IPS-18a (cell line): ENCODE results near the gene TNC.

Experiments used
- H3K27ac ChIP-seq: one replicate; pipeline ENCODE4 v1.5.1; 2013; ENCODE audit warnings: low read length
- H3K27me3 ChIP-seq: one replicate; pipeline ENCODE4 v1.6.1; 2013; ENCODE audit warnings: mild to moderate bottlenecking, low read length; ENCODE audit not compliant: control insufficient read depth, insufficient read depth
- H3K36me3 ChIP-seq: one replicate; pipeline ENCODE4 v1.6.1; 2013; ENCODE audit warnings: low read depth, low read length; ENCODE audit not compliant: control insufficient read depth
- H3K4me1 ChIP-seq: one replicate; pipeline ENCODE4 v1.6.1; 2013; ENCODE audit warnings: low read depth, low read length; ENCODE audit not compliant: control insufficient read depth
- H3K4me3 ChIP-seq: one replicate; pipeline ENCODE4 v1.5.1; 2013; ENCODE audit warnings: low read length
- H3K9ac ChIP-seq: one replicate; pipeline ENCODE4 v1.6.1; 2013; ENCODE audit warnings: mild to moderate bottlenecking, low read length, moderate library complexity
- H3K9me3 ChIP-seq: one replicate; pipeline ENCODE4 v1.6.1; 2013; ENCODE audit warnings: low read depth, low read length; ENCODE audit not compliant: control insufficient read depth

Gene TNC

GRCh38 chr9:115071176-115071575 is 46.8 kb downstream of the TNC start:
- H3K4me1 ChIP-seq, result no peaks in the 10 kb centered on the region
- no peak overlapping the region for H3K9ac ChIP-seq
- no peak overlapping the region for H3K4me3 ChIP-seq
- no peaks in the 10 kb centered on the region for H3K27me3 ChIP-seq
- H3K27ac ChIP-seq, result no peak overlapping the region
- no peaks in the 10 kb centered on the region for H3K9me3 ChIP-seq
- no peaks in the 10 kb centered on the region for H3K36me3 ChIP-seq

GRCh38 chr9:115069771-115070170 is 48.2 kb downstream of the TNC start:
- H3K27me3 ChIP-seq, result no peaks in the 10 kb centered on the region
- H3K4me3 ChIP-seq, result no peak overlapping the region
- no peak overlapping the region for H3K9ac ChIP-seq

DNA sequence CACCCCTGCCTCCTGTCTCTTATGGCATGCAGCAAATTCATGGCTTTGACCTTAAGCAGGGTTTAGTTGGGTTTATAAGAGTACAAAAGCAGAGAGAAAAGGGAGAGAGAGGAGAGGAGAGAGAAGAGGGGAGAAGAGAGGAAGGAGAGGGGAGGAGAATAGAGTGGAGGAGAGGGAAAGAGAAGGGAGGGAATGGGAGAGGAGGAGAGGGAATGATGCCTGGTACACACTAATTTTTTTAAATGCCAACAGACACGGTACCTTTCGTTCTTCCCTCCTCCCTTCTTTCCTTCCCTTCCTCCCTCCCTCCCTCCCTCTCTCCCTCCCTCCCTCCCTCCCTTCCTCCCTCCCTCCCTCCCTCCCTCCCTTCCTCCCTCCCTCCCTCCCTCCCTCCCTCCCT is 48.7 kb downstream of the TNC start:
- H3K4me3 ChIP-seq, result no peak overlapping the region
- H3K27ac ChIP-seq, result no peak overlapping the region
- no peaks in the 10 kb centered on the region for H3K9me3 ChIP-seq
- H3K9ac ChIP-seq, result no peak overlapping the region
- no peaks in the 10 kb centered on the region for H3K27me3 ChIP-seq
- no peaks in the 10 kb centered on the region for H3K36me3 ChIP-seq
- no peaks in the 10 kb centered on the region for H3K4me1 ChIP-seq

More at GRCh38 chr9:115069771-115070170, 48.2 kb downstream of the TNC start:
- H3K27ac ChIP-seq, result no peak overlapping the region
- H3K9me3 ChIP-seq, result no peaks in the 10 kb centered on the region
- no peaks in the 10 kb centered on the region for H3K36me3 ChIP-seq
- no peaks in the 10 kb centered on the region for H3K4me1 ChIP-seq

DNA sequence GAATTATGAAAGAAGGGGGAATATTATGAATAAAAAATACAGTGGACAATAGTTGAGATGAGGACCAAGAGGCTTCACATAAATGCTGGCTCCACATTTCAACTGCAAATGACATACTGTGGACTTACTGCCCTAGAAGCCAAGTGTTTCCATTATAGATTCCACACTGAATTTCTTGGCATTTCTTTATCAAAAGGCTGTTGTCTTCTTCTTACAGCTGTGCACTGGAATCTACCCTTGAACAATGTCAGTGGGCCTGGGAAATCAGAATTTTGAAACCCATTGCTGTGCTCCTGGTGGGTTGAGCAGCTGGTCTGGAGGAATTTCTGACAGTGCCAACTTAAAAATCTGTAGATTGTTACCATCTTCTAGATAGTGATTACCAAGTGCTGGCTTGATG is 49.9 kb downstream of the TNC start:
- H3K9me3 ChIP-seq, result no peaks in the 10 kb centered on the region
- H3K27me3 ChIP-seq, result no peaks in the 10 kb centered on the region
- no peak overlapping the region for H3K4me3 ChIP-seq
- H3K9ac ChIP-seq, result no peak overlapping the region
- no peaks in the 10 kb centered on the region for H3K36me3 ChIP-seq
- no peak overlapping the region for H3K27ac ChIP-seq
- H3K4me1 ChIP-seq, result peaks cover 8% of the 10 kb centered on the region

DNA sequence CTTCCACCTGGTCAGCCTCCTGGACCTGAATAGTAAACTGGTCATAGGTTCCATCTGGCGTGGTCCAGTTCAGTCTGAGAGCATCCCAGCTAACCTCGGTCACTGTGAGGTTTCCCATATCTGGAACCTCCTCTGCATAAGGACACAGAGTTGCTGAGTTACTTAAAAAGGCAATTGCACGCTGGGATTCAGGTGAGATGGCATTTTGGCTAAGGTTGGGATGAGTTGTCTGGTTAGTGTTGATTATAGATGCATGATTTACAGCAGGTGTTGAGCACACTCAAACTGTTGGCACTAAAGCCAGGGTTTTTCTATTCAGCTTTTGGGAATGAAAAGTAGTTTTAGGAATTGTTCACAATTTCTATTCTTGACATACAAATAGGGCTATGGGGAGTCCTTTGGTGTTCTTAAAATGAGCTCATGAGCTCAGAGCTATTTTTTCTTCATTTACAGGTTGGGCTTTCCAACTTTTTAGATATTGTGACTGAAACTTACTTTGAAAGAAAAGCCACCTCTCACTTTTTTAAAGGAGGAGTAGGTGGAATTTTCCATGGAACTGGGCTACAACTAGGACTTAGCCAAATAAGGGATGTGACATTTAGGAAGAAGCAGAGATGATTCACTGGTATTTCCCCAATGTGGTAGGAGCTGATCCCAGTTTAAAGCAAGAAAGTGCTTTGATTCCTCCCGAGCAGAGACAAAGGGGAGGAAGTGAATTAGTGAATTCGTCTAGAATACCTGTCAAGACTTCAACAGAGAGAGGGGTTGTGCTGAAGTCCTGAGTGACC is 54.7 kb downstream of the TNC start:
- H3K36me3 ChIP-seq, result no peaks in the 10 kb centered on the region
- no peak overlapping the region for H3K4me3 ChIP-seq
- H3K27me3 ChIP-seq, result no peaks in the 10 kb centered on the region
- no peak overlapping the region for H3K27ac ChIP-seq
- H3K4me1 ChIP-seq, result peaks cover 8% of the 10 kb centered on the region
- H3K9me3 ChIP-seq, result no peaks in the 10 kb centered on the region
- H3K9ac ChIP-seq, result no peak overlapping the region

GRCh38 chr9:115058684-115059315 is 59.2 kb downstream of the TNC start:
- Histone ChIP-seq H3K36me3 (no peaks in the 10 kb centered on the region), H3K27ac (no peak overlapping the region), H3K9me3 (no peaks in the 10 kb centered on the region), H3K27me3 (no peaks in the 10 kb centered on the region), H3K9ac (no peak overlapping the region), H3K4me1 (peaks cover 6% of the 10 kb centered on the region), H3K4me3 (no peak overlapping the region)

GRCh38 chr9:115058175-115058574 is 59.8 kb downstream of the TNC start:
- Histone ChIP-seq H3K27me3 (no peaks in the 10 kb centered on the region), H3K36me3 (no peaks in the 10 kb centered on the region), H3K4me3 (no peak overlapping the region), H3K9ac (no peak overlapping the region), H3K4me1 (no peaks in the 10 kb centered on the region), H3K9me3 (no peaks in the 10 kb centered on the region), H3K27ac (no peak overlapping the region)

- H3K36me3 ChIP-seq, result no peaks in the 10 kb centered on the region
These were observed 60.4 kb downstream of the TNC start for GRCh38 chr9:115057559-115057958.

GRCh38 chr9:115050002-115050490 is 67.9 kb downstream of the TNC start:
- Histone ChIP-seq H3K27me3 (no peaks in the 10 kb centered on the region), H3K9me3 (no peaks in the 10 kb centered on the region)

More at GRCh38 chr9:115057559-115057958, 60.4 kb downstream of the TNC start:
- Histone ChIP-seq H3K9ac (no peak overlapping the region), H3K27me3 (no peaks in the 10 kb centered on the region), H3K4me3 (no peak overlapping the region), H3K9me3 (no peaks in the 10 kb centered on the region), H3K4me1 (no peaks in the 10 kb centered on the region), H3K27ac (no peak overlapping the region)

DNA sequence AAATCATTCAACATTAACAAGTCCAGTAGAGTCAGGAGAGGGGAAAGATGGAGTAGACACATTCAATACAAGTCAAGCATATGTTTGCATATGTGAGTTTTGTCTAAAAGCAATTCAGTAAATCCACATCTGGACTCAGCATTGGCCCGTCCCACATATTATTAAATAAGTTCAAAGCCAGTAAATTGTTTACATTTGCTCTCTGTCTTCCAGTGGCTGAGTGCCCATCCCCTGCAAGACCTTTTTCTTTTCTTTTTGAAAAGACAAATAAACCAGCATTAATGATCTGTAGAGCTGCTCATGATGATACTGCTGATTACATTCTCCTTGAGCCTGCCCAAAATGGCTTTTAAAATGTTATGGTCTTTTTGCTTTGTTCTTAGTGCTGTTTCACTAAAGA is 71.1 kb downstream of the TNC start:
- no peaks in the 10 kb centered on the region for H3K27me3 ChIP-seq
- H3K9ac ChIP-seq, result no peak overlapping the region
- peaks cover 3% of the 10 kb centered on the region for H3K4me1 ChIP-seq
- H3K27ac ChIP-seq, result no peak overlapping the region
- no peaks in the 10 kb centered on the region for H3K9me3 ChIP-seq
- H3K36me3 ChIP-seq, result no peaks in the 10 kb centered on the region
- H3K4me3 ChIP-seq, result no peak overlapping the region

More at GRCh38 chr9:115050002-115050490, 67.9 kb downstream of the TNC start:
- Histone ChIP-seq H3K36me3 (no peaks in the 10 kb centered on the region), H3K9ac (no peak overlapping the region), H3K4me1 (peaks cover 3% of the 10 kb centered on the region), H3K27ac (no peak overlapping the region), H3K4me3 (no peak overlapping the region)

DNA sequence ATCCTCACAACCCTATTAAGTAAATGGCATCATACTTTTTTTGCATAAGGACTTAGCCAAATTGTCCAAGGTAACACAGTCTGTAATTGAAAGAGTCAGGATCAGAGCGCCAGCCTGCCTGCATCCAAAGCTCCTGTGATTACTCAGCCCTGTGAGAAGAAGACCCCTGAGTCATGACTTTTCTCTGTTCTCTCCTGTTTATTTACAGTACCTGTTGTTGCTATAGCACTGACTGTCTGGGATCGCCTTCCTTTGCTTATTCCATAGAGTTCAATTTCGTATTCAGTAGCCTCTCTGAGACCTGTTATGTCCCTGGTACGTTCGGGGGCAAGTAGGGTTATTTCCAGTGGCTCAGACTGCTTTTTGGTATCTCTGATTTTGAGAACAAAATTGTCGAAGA is 71.8 kb downstream of the TNC start:
- H3K36me3 ChIP-seq, result no peaks in the 10 kb centered on the region
- no peak overlapping the region for H3K27ac ChIP-seq
- H3K4me1 ChIP-seq, result peaks cover 3% of the 10 kb centered on the region
- no peak overlapping the region for H3K4me3 ChIP-seq
- H3K27me3 ChIP-seq, result no peaks in the 10 kb centered on the region
- H3K9me3 ChIP-seq, result no peaks in the 10 kb centered on the region
- H3K9ac ChIP-seq, result no peak overlapping the region

DNA sequence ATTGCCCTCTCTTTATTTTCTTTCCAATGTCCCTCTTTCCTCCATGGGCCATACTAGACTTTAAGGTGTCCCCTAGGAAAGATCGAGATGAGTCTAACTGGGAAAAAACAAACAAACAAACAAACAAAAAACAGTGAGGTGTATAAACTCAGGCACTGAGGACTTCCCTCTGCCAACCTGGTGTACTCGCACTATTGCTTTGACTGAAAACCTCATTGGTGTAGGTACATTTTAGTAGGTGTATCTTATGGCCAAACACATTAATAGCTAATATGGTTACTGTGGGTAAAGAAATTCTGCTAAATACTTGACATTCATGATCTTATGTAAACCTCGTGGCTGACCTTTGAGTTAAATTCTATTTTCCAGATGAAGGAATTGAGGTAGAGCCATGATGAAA is 74.3 kb downstream of the TNC start:
- H3K4me3 ChIP-seq, result no peak overlapping the region
- no peaks in the 10 kb centered on the region for H3K4me1 ChIP-seq
- no peaks in the 10 kb centered on the region for H3K9me3 ChIP-seq
- H3K9ac ChIP-seq, result no peak overlapping the region
- no peaks in the 10 kb centered on the region for H3K27me3 ChIP-seq
- H3K36me3 ChIP-seq, result no peaks in the 10 kb centered on the region
- no peak overlapping the region for H3K27ac ChIP-seq
